ENCODE measurements around the gene MYOF. TPM values are rescaled to one million over a fixed set of nuclear protein-coding genes. Genes with fewer than 3 reads are reported as not detected.

MYOF gene
- polyA plus RNA-seq, 1 donor (not counting 4 experiments of a cell fraction or from before 2014, with no cell fraction given): 232 TPM

DNA sequence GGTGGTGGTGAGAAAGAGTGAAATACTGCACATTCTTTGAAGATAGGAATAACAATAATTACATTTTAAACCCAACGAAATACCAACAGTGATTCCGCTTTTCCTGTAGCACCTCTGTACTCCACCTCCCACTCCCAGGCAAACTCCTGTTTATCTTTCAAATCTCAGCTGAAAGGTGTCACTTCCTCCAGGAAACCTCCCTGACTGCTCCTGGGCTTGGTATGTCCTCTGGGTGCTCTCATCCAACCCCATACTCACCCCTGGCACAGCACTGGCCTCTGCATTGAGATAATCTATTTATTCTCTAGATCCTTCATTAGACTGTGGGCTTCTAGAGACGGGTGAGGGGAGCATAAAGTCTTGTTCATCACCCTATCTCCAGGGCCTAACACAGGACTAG, 148.0 kb downstream of the MYOF start:
- Histone ChIP-seq H3K9ac (ENCODE audit: control insufficient read depth, extremely low read depth, insufficient read depth, low read length) (peak overlapping the region; percentile 37), H3K79me2 (ENCODE audit: control insufficient read depth, insufficient read depth, low read length) (no peaks in the 10 kb centered on the region), H3K9me3 (ENCODE audit: control insufficient read depth, low read depth, low read length) (peaks cover 6% of the 10 kb centered on the region), H3K27ac (ENCODE audit: control insufficient read depth, insufficient read depth, low read length) (peak overlapping the region; percentile 45), H2AFZ (ENCODE audit: control insufficient read depth, low read length) (no peak overlapping the region), H4K20me1 (ENCODE audit: control insufficient read depth, extremely low read depth, insufficient read depth, low read length) (peaks cover 2% of the 10 kb centered on the region), H3K4me2 (ENCODE audit: control insufficient read depth, extremely low read depth, insufficient read depth, low read depth, low read length) (peak overlapping the region; percentile 41), H3K4me1 (ENCODE audit: control insufficient read depth, extremely low read depth, insufficient read depth, low read length) (peaks cover 30% of the 10 kb centered on the region), H3K27me3 (ENCODE audit: control insufficient read depth, extremely low read depth, insufficient read depth, low read length) (no peaks in the 10 kb centered on the region), H3K9me1 (ENCODE audit: control insufficient read depth, extremely low read depth, insufficient read depth, low read length) (no peaks in the 10 kb centered on the region), H3K36me3 (ENCODE audit: control insufficient read depth in 2 of 2, extremely low read depth in 1 of 2, insufficient read depth in 2 of 2, low read length in 2 of 2) (peaks cover 54 to 58% of the 10 kb centered on the region in 2 experiments), H3K4me3 (ENCODE audit: control insufficient read depth in 2 of 3, extremely low read depth in 1 of 3, insufficient read depth in 2 of 3, low read depth in 1 of 3, low read length in 3 of 3) (no peak overlapping the region)
- TF ChIP-seq, protein P1, sequence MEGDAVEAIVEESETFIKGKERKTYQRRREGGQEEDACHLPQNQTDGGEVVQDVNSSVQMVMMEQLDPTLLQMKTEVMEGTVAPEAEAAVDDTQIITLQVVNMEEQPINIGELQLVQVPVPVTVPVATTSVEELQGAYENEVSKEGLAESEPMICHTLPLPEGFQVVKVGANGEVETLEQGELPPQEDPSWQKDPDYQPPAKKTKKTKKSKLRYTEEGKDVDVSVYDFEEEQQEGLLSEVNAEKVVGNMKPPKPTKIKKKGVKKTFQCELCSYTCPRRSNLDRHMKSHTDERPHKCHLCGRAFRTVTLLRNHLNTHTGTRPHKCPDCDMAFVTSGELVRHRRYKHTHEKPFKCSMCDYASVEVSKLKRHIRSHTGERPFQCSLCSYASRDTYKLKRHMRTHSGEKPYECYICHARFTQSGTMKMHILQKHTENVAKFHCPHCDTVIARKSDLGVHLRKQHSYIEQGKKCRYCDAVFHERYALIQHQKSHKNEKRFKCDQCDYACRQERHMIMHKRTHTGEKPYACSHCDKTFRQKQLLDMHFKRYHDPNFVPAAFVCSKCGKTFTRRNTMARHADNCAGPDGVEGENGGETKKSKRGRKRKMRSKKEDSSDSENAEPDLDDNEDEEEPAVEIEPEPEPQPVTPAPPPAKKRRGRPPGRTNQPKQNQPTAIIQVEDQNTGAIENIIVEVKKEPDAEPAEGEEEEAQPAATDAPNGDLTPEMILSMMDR (optimal IDR thresholded peaks at IDR 0.05 in 1 of 3, IDR thresholded peaks at IDR 0.05 in 1 of 3, conservative IDR thresholded peaks at IDR 0.05 in 1 of 3; ENCODE audit: extremely low read depth in 1 of 3, insufficient read depth in 2 of 3, low read length in 3 of 3): no peak
- TF ChIP-seq EZH2 (IDR thresholded peaks at IDR 0.05; ENCODE audit: low read length): no peak
- dilution Hi-C loops (cut with MboI; ENCODE audit: extremely low pct_ligation_motif_present, low sequenced_read_pairs): no loop called here
- DNase-seq (ENCODE audit: low read depth, low spot score) (no peak), FAIRE-seq (no peak)

DNA sequence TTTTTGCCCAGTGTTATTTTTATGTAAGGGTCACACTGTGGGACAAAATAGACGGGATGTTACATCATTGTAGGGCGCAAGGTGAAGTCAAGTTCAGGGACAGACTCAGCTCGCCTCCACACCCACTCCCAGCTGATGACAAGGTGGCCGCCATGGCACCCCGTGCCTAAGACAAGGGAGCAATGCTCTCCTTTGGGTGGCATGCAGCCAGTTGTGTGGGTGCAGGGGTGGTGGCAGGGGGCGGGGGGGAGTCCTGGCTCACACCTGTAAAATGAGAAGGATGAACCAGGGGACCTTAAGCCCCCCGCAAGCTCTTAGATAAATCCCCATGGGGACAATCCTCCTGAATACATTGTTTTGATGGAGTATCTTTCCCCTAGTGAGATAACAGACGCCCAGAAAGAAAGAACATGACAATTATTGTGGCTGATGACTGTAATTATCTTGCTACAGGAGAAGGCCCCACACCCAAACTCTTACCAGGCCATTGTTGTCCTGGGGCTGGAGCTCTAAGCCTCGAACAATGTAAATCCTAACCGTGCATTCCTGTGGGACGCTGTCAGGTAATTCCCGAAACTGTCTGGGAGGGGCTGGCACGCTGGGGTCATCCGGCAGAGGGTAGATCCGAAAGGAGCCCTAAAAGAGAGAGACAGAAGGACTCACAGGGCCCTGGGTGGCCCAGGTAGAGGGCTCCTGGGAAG, 148.7 kb downstream of the MYOF start:
- Histone ChIP-seq H3K79me2 (ENCODE audit: control insufficient read depth, insufficient read depth, low read length) (no peaks in the 10 kb centered on the region), H3K9me1 (ENCODE audit: control insufficient read depth, extremely low read depth, insufficient read depth, low read length) (no peaks in the 10 kb centered on the region), H4K20me1 (ENCODE audit: control insufficient read depth, extremely low read depth, insufficient read depth, low read length) (peaks cover 2% of the 10 kb centered on the region), H3K9ac (ENCODE audit: control insufficient read depth, extremely low read depth, insufficient read depth, low read length) (peak overlapping the region; percentile 37), H3K27ac (ENCODE audit: control insufficient read depth, insufficient read depth, low read length) (peak overlapping the region; percentile 49), H3K4me2 (ENCODE audit: control insufficient read depth, extremely low read depth, insufficient read depth, low read depth, low read length) (peak overlapping the region; percentile 41), H3K4me1 (ENCODE audit: control insufficient read depth, extremely low read depth, insufficient read depth, low read length) (peaks cover 30% of the 10 kb centered on the region), H3K36me3 (ENCODE audit: control insufficient read depth in 2 of 2, extremely low read depth in 1 of 2, insufficient read depth in 2 of 2, low read length in 2 of 2) (peaks cover 57 to 61% of the 10 kb centered on the region in 2 experiments), H3K27me3 (ENCODE audit: control insufficient read depth, extremely low read depth, insufficient read depth, low read length) (no peaks in the 10 kb centered on the region), H3K4me3 (ENCODE audit: control insufficient read depth in 2 of 3, extremely low read depth in 1 of 3, insufficient read depth in 2 of 3, low read depth in 1 of 3, low read length in 3 of 3) (no peak overlapping the region), H2AFZ (ENCODE audit: control insufficient read depth, low read length) (no peak overlapping the region), H3K9me3 (ENCODE audit: control insufficient read depth, low read depth, low read length) (peaks cover 6% of the 10 kb centered on the region)
- DNase-seq (ENCODE audit: low read depth, low spot score): peak; percentile 25
- TF ChIP-seq EZH2 (IDR thresholded peaks at IDR 0.05; ENCODE audit: low read length): no peak
- TF ChIP-seq, protein P1 (optimal IDR thresholded peaks at IDR 0.05 in 1 of 3, IDR thresholded peaks at IDR 0.05 in 1 of 3, conservative IDR thresholded peaks at IDR 0.05 in 1 of 3; ENCODE audit: extremely low read depth in 1 of 3, insufficient read depth in 2 of 3, low read length in 3 of 3): no peak
- FAIRE-seq: no peak
- dilution Hi-C loops (cut with MboI; ENCODE audit: extremely low pct_ligation_motif_present, low sequenced_read_pairs): no loop called here
